HepG2 (cell line): Measurements from ENCODE around the gene FUT1. TPM values are rescaled to one million over a fixed set of nuclear protein-coding genes. Genes with fewer than 3 reads are reported as not detected.

Source experiments
- BHLHE40 ChIP-seq: IDR thresholded peaks from 2 replicates; pipeline ENCODE4 v1.6.1; 2011; ENCODE audit warnings: low read length, improper control_type of control experiment
- FOXP1 ChIP-seq, 2 experiments: fragments of 450-650 bp in 1 of 2; IDR thresholded peaks; 2 replicates each; pipeline ENCODE4 v1.6.1; 2017 to 2018; ENCODE audit warnings: antibody characterized with exemption in 1 of 2
- HNF1B ChIP-seq: sonication (generic); formaldehyde crosslinking; IDR thresholded peaks from 2 replicates; pipeline ENCODE4 v1.5.1; 2020; ENCODE audit warnings: mild to moderate bottlenecking, moderate library complexity, missing genetic modification reagents
- IKZF5 ChIP-seq: IDR thresholded peaks from 2 replicates; pipeline ENCODE4 v1.6.1; 2018; ENCODE audit warnings: missing genetic modification reagents, mild to moderate bottlenecking, missing compliant biosample characterization
- KAT8 ChIP-seq: IDR thresholded peaks from 2 replicates; pipeline ENCODE4 v1.6.1; 2016; ENCODE audit warnings: missing genetic modification reagents, missing compliant biosample characterization
- MAFK ChIP-seq, 2 experiments: IDR thresholded peaks in 1 of 2; conservative IDR thresholded peaks in 1 of 2; 2 replicates each; pipeline ENCODE4 v1.6.1; 2011; ENCODE audit warnings: improper control_type of control experiment in 2 of 2, low read length in 2 of 2
- NFKB2 ChIP-seq: sonication (generic); formaldehyde crosslinking; IDR thresholded peaks from 2 replicates; pipeline ENCODE4 v1.4.0; 2020; ENCODE audit warnings: missing genetic modification reagents, borderline replicate concordance
- PRMT3 ChIP-seq: sonication (generic); formaldehyde crosslinking; IDR thresholded peaks from 2 replicates; pipeline ENCODE4 v1.8.1; 2022; ENCODE audit warnings: low read depth, mild to moderate bottlenecking, moderate library complexity, missing genetic modification reagents, borderline replicate concordance
- RXRB ChIP-seq: IDR thresholded peaks from 2 replicates; pipeline ENCODE4 v1.6.1; 2016; ENCODE audit warnings: borderline replicate concordance, missing genetic modification reagents, missing compliant biosample characterization
- SAP130 ChIP-seq: IDR thresholded peaks from 2 replicates; pipeline ENCODE4 v1.6.1; 2016; ENCODE audit warnings: low read depth
- SMC3 ChIP-seq: IDR thresholded peaks from 2 replicates; pipeline ENCODE4 v1.6.1; 2011; ENCODE audit warnings: low read length, improper control_type of control experiment
- SOX5 ChIP-seq: IDR thresholded peaks from 2 replicates; pipeline ENCODE4 v1.6.1; 2016; ENCODE audit warnings: borderline replicate concordance
- THAP11 ChIP-seq: IDR thresholded peaks from 2 replicates; pipeline ENCODE4 v1.6.1; 2016; ENCODE audit warnings: missing biosample characterization, missing genetic modification reagents
- USF2 ChIP-seq, 2 experiments: sonication (generic) in 1 of 2; formaldehyde crosslinking in 1 of 2; IDR thresholded peaks; 2 replicates each; pipeline versions ENCODE4 v1.5.1 to v1.6.1; 2011 to 2020; ENCODE audit warnings: borderline replicate concordance in 1 of 2, low read depth in 1 of 2, low read length in 1 of 2, mild to moderate bottlenecking in 1 of 2, missing genetic modification reagents in 1 of 2, moderate library complexity in 1 of 2
- YY1 ChIP-seq: IDR thresholded peaks from 2 replicates; pipeline ENCODE4 v1.6.1; 2011; ENCODE audit warnings: low read length, low read depth, moderate library complexity, mild to moderate bottlenecking; ENCODE audit not compliant: insufficient read depth, insufficient replicate concordance
- ZGPAT ChIP-seq: IDR thresholded peaks from 2 replicates; pipeline ENCODE4 v1.6.1; 2016; ENCODE audit warnings: mild to moderate bottlenecking
- ZNF281 ChIP-seq: sonication (generic); formaldehyde crosslinking; IDR thresholded peaks from 2 replicates; pipeline ENCODE4 v1.4.0; 2020; ENCODE audit warnings: missing genetic modification reagents, borderline replicate concordance
- ZNF530 ChIP-seq: sonication (generic); formaldehyde crosslinking; IDR thresholded peaks from 2 replicates; pipeline ENCODE4 v1.5.0; 2020; ENCODE audit warnings: low read depth, mild to moderate bottlenecking, missing genetic modification reagents
- ZSCAN9 ChIP-seq: IDR thresholded peaks from 2 replicates; pipeline ENCODE4 v1.6.1; 2016; ENCODE audit warnings: borderline replicate concordance
- polyA plus RNA-seq, 8 experiments: library from polyadenylated mRNA; depleted of rRNA in 3 of 8; stranded (reverse) in 7 of 8; unstranded in 1 of 8; fragments of >200 nt; fragmentation: Illumina TruSeq in 4 of 8; extraction: Trizol in 4 of 8; gene quantifications; 2 replicates each; pipeline versions ENCODE4 v1.2.1 to v1.2.3, GENCODE V29; 2011 to 2016; ENCODE audit warnings: low read depth in 4 of 8, missing spikeins in 1 of 8, mixed read lengths in 1 of 8; ENCODE audit not compliant: insufficient read depth in 1 of 8
- total RNA-seq, 5 experiments: library from RNA; depleted of rRNA; stranded (reverse); fragments of >200 nt; fragmentation: Illumina TruSeq; extraction: Trizol; gene quantifications; 2 replicates each; pipeline ENCODE4 v1.2.3, GENCODE V29; 2016; ENCODE audit warnings: low read depth in 1 of 5

Gene FUT1
- total and polyA plus RNA-seq, 2 of the 13 experiments (the other 11 are each of a cell fraction or from before 2014, with no cell fraction given): 0.07 to 1.1 TPM

- TF ChIP-seq ZGPAT (CRISPR knock-in tag): peak; percentile 59; the same call in 1 of the 2 replicates
- TF ChIP-seq ZSCAN9 (CRISPR knock-in tag): 0 out of 2 replicates have a peak, but pooled peaks have one; percentile 29
- peak; percentile 57; the same call in 1 of the 2 replicates for TF ChIP-seq THAP11 (CRISPR knock-in tag)
- peak; percentile 80 for TF ChIP-seq BHLHE40
- no peak for TF ChIP-seq PRMT3 (CRISPR knock-in tag)
- TF ChIP-seq RXRB (CRISPR knock-in tag): peak; percentile 62; the same call in 1 of the 2 replicates
- TF ChIP-seq ZNF281 (CRISPR knock-in tag): peak; percentile 75; the same call in 1 of the 2 replicates
- TF ChIP-seq IKZF5 (CRISPR knock-in tag): 0 out of 2 replicates have a peak, but pooled peaks have one; percentile 44
- peak; percentile 30 to 35; a peak in 2 of 4 replicates for TF ChIP-seq MAFK (conservative IDR thresholded peaks at IDR 0.05 in 1 of 2, IDR thresholded peaks at IDR 0.05 in 1 of 2; ENCODE audit: low read length in 2 of 2)
- no peak for TF ChIP-seq SMC3
- TF ChIP-seq ZNF530 (CRISPR knock-in tag): no peak
- no peak for TF ChIP-seq FOXP1 (IDR thresholded peaks at IDR 0.05)
- TF ChIP-seq FOXP1 (CRISPR knock-in tag; IDR thresholded peaks at IDR 0.05): peak; percentile 42; the same call in 1 of the 2 replicates
- TF ChIP-seq KAT8 (CRISPR knock-in tag): peak; percentile 22; the same call in 1 of the 2 replicates
- peak; percentile 72; the same call in 1 of the 2 replicates for TF ChIP-seq SOX5 (CRISPR knock-in tag)
- no peak for TF ChIP-seq HNF1B (CRISPR knock-in tag)
- TF ChIP-seq SAP130: peak; percentile 72
- TF ChIP-seq YY1: no peak
- peak; percentile 79 for TF ChIP-seq USF2 (IDR thresholded peaks at IDR 0.05; ENCODE audit: low read depth, low read length)
- peak; percentile 83; the same call in 1 of the 2 replicates for TF ChIP-seq USF2 (CRISPR knock-in tag; IDR thresholded peaks at IDR 0.05; ENCODE audit: borderline replicate concordance)
- no peak for TF ChIP-seq NFKB2 (CRISPR knock-in tag)
Observed at GRCh38 chr19:48780631-48781391, 28.4 kb upstream of the FUT1 start (continued).
